Left lung (tissue), 10 donors: ENCODE results near the gene RRP1. TPM values are rescaled to one million over a fixed set of nuclear protein-coding genes. Genes with fewer than 3 reads are reported as not detected.
A peak's percentile ranks its signal among the peaks of the same experiment; 100 is the strongest.

Experiments
- ATAC-seq: fragments of 200-7000 bp; cut with Tn5 transposase; one replicate; pipeline ENCODE4 v1.9.1; 2020; ENCODE audit warnings: moderate library complexity
- DNase-seq, 4 donors: peaks; one replicate each; pipeline ENCODE4 v3.0.0-alpha.2; 2013 to 2020
- H3K27ac ChIP-seq, 2 donors: fragments of 200-600 bp; sonication (generic) in 1 of 2; one replicate each; pipeline versions ENCODE4 v1.5.0 to v1.8.0; 2020 to 2021
- H3K27me3 ChIP-seq, 2 donors: fragments of 200-600 bp; sonication (generic) in 1 of 2; one replicate each; pipeline versions ENCODE4 v1.5.0 to v1.8.0; 2020 to 2021
- H3K36me3 ChIP-seq, 2 donors: fragments of 200-600 bp; sonication (generic) in 1 of 2; one replicate each; pipeline versions ENCODE4 v1.5.0 to v1.8.0; 2020 to 2021
- H3K4me1 ChIP-seq, 2 donors: fragments of 200-600 bp; one replicate each; pipeline ENCODE4 v1.8.0; 2021
- H3K4me3 ChIP-seq, 2 donors: fragments of 200-600 bp; sonication (generic) in 1 of 2; one replicate each; pipeline versions ENCODE4 v1.5.0 to v1.8.0; 2020 to 2021; ENCODE audit warnings: mild to moderate bottlenecking in 1 of 2
- H3K9me3 ChIP-seq, 2 donors: fragments of 200-600 bp; sonication (generic) in 1 of 2; one replicate each; pipeline versions ENCODE4 v1.5.0 to v1.8.0; 2020 to 2021
- intact Hi-C, 2 donors: fragments of 100-400 bp; cut with DNase I; formaldehyde crosslinking; loops; one replicate each; pipeline versions ENCODE4 v1.11.2 to v1.14.2; 2022
- polyA plus RNA-seq, 6 donors: library from polyadenylated mRNA; unstranded; fragments of 120-200 nt; gene quantifications; one replicate each; pipeline ENCODE4 v1.2.1, GENCODE V29; 2013; ENCODE audit not compliant: insufficient read length in 6 of 6
- total RNA-seq, 2 donors: library from RNA; stranded (reverse); fragmentation: NEBNext Ultra II Directional; extraction: Animal tissue kit (Norgen Biotek cat#: 25700); gene quantifications; one replicate each; pipeline ENCODE4 v1.2.1, GENCODE V29; 2021
- TF ChIP-seq, protein P1 (sequence below), 2 donors: fragments of 200-600 bp; sonication (generic) in 1 of 2; IDR thresholded peaks; one replicate each; pipeline versions ENCODE4 v1.5.0 to v1.8.0; 2021; ENCODE audit warnings: antibody characterized with exemption in 2 of 2
- donor health status: DM: no; HTN: yes; CAD: no.
- donor health status: DM: no; HTN: no; CAD: no.

RRP1 gene
- total and polyA plus RNA-seq, 8 donors = 16.1 to 28.0 (median 26.2) TPM

DNA sequence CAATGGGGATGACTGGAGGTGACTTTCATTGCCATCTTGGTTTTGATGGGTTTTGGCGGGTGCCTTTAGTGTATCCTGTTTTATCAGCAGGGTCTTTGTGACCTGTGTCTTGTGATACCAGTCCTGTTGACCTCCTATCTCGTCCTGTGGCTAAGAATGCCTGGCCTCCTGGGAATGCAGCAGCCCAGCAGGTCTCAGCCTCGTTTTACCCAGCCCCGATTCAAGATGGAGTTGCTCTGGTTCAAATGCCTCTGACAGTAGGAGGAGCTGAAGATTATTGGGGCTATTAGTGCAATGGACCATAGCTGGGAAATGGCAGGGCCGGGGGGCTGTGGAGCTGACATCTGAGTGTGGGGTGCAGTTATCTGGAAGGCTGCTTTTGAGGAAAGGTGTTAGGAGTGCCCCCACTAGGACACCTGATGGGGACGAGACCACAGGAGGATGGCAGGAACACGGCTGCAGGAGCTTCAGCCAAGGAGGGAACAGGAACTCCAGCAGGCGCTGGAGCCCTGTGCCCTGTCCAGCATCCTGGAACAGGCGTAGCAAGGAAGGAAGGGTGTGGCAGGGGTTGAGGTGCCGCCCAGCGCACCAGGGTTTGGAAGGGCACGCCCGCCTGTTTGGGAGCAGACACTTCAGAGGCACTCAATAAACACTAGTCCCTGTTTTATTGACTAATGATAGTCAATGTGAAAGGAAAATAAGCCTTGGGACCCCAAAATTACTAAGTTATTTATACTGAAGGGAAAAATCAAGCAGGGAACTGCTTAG is 60.3 kb downstream of the RRP1 start:
- Histone ChIP-seq H3K27me3 (no peaks in the 10 kb centered on the region), H3K36me3 (no peaks in the 10 kb centered on the region), H3K27ac (no peak overlapping the region), H3K4me3 (no peak overlapping the region), H3K4me1 (peaks cover 0 to 5% of the 10 kb centered on the region in 2 donors), H3K9me3 (peaks cover 0 to 4% of the 10 kb centered on the region in 2 donors)
- DNase-seq (peak in 1 of 4 donors; percentile 78), ATAC-seq (peak; percentile 46)
- intact Hi-C loops = no loop called here
- TF ChIP-seq, protein P1, sequence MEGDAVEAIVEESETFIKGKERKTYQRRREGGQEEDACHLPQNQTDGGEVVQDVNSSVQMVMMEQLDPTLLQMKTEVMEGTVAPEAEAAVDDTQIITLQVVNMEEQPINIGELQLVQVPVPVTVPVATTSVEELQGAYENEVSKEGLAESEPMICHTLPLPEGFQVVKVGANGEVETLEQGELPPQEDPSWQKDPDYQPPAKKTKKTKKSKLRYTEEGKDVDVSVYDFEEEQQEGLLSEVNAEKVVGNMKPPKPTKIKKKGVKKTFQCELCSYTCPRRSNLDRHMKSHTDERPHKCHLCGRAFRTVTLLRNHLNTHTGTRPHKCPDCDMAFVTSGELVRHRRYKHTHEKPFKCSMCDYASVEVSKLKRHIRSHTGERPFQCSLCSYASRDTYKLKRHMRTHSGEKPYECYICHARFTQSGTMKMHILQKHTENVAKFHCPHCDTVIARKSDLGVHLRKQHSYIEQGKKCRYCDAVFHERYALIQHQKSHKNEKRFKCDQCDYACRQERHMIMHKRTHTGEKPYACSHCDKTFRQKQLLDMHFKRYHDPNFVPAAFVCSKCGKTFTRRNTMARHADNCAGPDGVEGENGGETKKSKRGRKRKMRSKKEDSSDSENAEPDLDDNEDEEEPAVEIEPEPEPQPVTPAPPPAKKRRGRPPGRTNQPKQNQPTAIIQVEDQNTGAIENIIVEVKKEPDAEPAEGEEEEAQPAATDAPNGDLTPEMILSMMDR (IDR thresholded peaks at IDR 0.05) = no peak

DNA sequence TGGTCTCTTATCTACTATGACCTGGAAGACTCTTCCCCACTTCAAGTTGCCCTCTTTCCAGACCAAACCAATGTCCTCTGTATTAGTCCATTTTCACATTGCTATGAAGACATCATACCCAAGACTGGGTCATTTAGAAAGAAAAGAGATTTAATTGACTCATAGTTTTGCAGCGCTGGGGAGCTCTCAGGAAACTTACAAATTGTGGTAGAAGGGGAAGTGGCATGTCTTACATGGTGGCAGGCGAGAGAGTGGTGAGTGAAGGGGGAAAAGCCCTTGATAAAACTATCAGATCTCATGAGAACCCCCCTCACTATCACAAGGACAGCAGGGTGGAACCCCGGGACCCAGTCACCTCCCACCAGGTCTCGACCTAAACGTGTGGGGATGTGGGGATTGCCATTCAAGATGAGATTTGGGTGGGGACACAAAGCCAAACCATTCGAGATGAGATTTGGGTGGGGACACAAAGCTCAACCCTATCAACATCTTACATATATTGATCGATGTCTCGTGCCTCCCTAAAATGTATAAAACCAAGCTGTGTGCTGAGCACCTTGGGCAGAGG is 61.4 kb downstream of the RRP1 start:
- TF ChIP-seq, protein P1 (IDR thresholded peaks at IDR 0.05) = no peak
- Histone ChIP-seq H3K9me3 (peaks cover 0 to 4% of the 10 kb centered on the region in 2 donors), H3K4me1 (peaks cover 0 to 15% of the 10 kb centered on the region in 2 donors), H3K36me3 (no peaks in the 10 kb centered on the region), H3K27ac (no peak overlapping the region), H3K27me3 (no peaks in the 10 kb centered on the region), H3K4me3 (no peak overlapping the region)
- no peak for DNase-seq
- ATAC-seq = no peak
- intact Hi-C loops = no loop called here

DNA sequence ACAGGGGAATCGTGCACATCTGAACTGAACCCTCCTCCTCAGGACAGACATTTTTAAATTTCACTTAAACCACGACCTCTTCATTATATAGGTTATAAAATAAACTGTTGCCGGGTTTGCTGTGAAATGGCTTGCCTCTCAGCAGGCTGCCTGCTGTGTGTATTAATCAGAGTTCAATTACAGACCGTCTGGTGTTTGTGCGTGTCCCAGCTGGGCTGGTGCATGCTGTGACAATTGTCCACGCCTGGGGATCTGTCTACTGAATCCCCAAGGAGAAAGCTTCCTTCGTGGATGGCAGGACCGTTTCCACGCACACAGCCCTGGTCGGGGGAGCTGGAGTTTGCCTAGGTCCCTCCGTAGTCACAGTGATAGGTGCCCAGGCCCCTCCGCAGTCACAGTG is 62.2 kb downstream of the RRP1 start:
- ATAC-seq (no peak), DNase-seq (peak in 1 of 4 donors; percentile 25)
- Histone ChIP-seq H3K4me1 (peaks cover 0 to 16% of the 10 kb centered on the region in 2 donors), H3K27ac (no peak overlapping the region), H3K4me3 (no peak overlapping the region), H3K27me3 (no peaks in the 10 kb centered on the region), H3K36me3 (no peaks in the 10 kb centered on the region), H3K9me3 (peaks cover 0 to 4% of the 10 kb centered on the region in 2 donors)
- intact Hi-C loops = no loop called here
- TF ChIP-seq, protein P1 (IDR thresholded peaks at IDR 0.05) = no peak

DNA sequence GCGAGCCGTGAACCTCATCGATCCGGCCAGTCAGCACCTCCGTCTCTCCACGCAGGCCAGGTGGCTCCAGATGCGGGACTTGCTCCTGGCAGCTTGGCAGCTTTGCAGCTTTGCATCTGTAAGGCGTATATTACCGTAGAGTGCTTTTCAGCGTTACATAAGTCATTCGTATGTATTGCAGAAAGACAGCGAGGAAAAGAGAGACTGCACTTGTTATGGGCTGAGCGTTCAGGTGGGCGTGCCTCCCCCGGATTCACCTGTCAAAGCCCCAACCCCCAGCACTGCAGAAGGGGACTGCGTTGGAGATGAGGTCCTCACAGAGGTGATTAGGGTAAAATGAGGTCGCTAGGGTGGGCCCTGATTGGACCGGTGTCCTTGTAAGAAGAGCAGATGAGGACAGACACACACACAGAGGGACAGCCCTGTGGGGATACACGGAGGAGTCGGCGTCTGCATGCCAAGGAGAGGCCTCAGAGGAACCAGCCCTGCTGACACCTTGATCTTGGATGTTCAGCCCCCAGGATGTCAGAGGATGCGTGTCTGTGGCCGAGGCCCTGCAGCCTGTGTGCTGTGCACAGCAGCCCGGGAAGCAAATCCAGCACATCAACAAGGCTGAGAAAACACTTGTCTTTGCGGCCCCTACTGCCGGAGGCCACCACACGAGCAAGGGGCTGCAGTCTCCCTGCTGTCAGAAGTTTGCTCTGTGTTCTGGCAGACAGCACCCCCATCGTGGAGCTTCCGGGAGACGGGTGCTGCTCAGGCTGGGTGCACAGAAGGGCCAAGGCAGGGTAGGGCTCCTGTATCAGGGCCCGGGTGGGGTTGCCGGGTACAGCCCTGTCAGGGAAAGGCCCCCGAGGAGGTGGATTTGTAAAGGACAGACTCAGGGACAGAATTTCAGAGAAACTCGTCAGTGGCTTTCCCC is 64.7 kb downstream of the RRP1 start:
- H3K9me3 ChIP-seq = peaks cover 0 to 4% of the 10 kb centered on the region in 2 donors
- no peak for ATAC-seq
- H3K4me1 ChIP-seq = peaks cover 0 to 16% of the 10 kb centered on the region in 2 donors
- H3K27ac ChIP-seq = no peak overlapping the region
- intact Hi-C loops = no loop called here
- H3K4me3 ChIP-seq = no peak overlapping the region
- no peaks in the 10 kb centered on the region for H3K27me3 ChIP-seq
- peak in 1 of 4 donors; percentile 65 for DNase-seq
- TF ChIP-seq, protein P1 (IDR thresholded peaks at IDR 0.05) = no peak
- H3K36me3 ChIP-seq = no peaks in the 10 kb centered on the region

Other genes starting within 250 kb of the RRP1 start
- gene HSF2BP, start 130.1 kb upstream of the RRP1 start, total RNA-seq = under 1 TPM; 0.29 to 0.58 TPM
- 1 to 10 TPM; 1.1 to 1.7 (median 1.3) TPM for gene HSF2BP, start 130.1 kb upstream of the RRP1 start, polyA plus RNA-seq
- gene RRP1B, start 130.0 kb upstream of the RRP1 start, total RNA-seq = 10 to 100 TPM; 16.0 to 20.3 TPM
- gene RRP1B, start 130.0 kb upstream of the RRP1 start, polyA plus RNA-seq = 10 to 100 TPM; 27.9 to 33.3 (median 28.9) TPM
- gene PDXK, start 70.4 kb upstream of the RRP1 start, total RNA-seq = 100 to 1,000 TPM; 287 to 305 TPM
- 10 to 100 TPM; 36.9 to 55.3 (median 39.5) TPM for gene PDXK, start 70.4 kb upstream of the RRP1 start, polyA plus RNA-seq
- 100 to 1,000 TPM; 123 to 133 TPM for gene CSTB, start 13.3 kb upstream of the RRP1 start, total RNA-seq
- 10 to 100 TPM; 36.5 to 43.4 (median 37.4) TPM for gene CSTB, start 13.3 kb upstream of the RRP1 start, polyA plus RNA-seq
- gene AGPAT3, start 75.6 kb downstream of the RRP1 start, total RNA-seq = 100 to 1,000 TPM; 106 to 111 TPM
- gene AGPAT3, start 75.6 kb downstream of the RRP1 start, polyA plus RNA-seq = 10 to 100 TPM; 37.4 to 47.6 (median 42.2) TPM
- 10 to 100 TPM; 32.6 to 43.5 TPM for gene TRAPPC10, start 222.7 kb downstream of the RRP1 start, total RNA-seq
- 10 to 100 TPM; 26.6 to 32.7 (median 27.5) TPM for gene TRAPPC10, start 222.7 kb downstream of the RRP1 start, polyA plus RNA-seq